ENCODE measurements around the gene ADGRG1.

The ADGRG1 gene

DNA sequence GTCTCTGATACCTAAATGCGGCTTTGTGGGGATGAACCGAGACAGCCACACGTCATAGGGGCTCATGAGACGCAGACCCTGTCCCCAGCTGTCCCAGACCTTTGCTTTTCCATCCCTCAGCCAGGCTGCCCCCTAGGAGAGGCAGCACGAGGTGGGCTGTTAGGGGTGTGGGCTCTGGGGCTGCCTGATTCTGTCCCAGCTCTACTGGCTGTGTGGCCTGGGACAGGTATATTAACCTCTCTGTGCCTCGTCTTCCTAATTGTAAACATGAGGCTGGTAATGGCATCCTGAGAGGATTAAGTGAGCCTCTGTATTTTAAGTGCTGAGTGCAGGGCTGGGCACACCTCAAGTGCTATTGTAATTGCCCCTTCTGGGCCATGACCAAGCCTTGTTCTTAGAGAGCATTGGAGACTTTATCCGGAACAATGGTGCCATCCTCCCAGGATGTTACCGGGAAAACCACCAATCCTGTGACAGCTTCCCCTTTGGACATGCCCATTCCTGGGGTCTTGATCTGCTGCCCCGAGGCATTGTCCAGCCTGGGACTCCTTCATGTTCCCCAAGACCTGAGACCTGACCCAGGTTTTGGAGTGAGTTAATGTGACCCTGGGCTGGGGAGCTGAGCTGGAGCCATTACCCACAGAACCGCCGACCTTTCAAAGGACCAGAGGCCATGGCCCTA lies 5.1 kb downstream of the ADGRG1 start:
- TF ChIP-seq FOXP2 (optimal IDR thresholded peaks at IDR 0.05; ENCODE audit: borderline replicate concordance, extremely low read depth, extremely low read length, insufficient read depth) (no peak), POLR2AphosphoS5 (IDR thresholded peaks at IDR 0.05; ENCODE audit: low read depth, low read length) (no peak), SIN3A (IDR thresholded peaks at IDR 0.05; ENCODE audit: borderline replicate concordance, insufficient read depth, low read length) (no peak), TAF1 (IDR thresholded peaks at IDR 0.05; ENCODE audit: borderline replicate concordance, insufficient read depth, low read length) (no peak)
- TF ChIP-seq, protein P1, sequence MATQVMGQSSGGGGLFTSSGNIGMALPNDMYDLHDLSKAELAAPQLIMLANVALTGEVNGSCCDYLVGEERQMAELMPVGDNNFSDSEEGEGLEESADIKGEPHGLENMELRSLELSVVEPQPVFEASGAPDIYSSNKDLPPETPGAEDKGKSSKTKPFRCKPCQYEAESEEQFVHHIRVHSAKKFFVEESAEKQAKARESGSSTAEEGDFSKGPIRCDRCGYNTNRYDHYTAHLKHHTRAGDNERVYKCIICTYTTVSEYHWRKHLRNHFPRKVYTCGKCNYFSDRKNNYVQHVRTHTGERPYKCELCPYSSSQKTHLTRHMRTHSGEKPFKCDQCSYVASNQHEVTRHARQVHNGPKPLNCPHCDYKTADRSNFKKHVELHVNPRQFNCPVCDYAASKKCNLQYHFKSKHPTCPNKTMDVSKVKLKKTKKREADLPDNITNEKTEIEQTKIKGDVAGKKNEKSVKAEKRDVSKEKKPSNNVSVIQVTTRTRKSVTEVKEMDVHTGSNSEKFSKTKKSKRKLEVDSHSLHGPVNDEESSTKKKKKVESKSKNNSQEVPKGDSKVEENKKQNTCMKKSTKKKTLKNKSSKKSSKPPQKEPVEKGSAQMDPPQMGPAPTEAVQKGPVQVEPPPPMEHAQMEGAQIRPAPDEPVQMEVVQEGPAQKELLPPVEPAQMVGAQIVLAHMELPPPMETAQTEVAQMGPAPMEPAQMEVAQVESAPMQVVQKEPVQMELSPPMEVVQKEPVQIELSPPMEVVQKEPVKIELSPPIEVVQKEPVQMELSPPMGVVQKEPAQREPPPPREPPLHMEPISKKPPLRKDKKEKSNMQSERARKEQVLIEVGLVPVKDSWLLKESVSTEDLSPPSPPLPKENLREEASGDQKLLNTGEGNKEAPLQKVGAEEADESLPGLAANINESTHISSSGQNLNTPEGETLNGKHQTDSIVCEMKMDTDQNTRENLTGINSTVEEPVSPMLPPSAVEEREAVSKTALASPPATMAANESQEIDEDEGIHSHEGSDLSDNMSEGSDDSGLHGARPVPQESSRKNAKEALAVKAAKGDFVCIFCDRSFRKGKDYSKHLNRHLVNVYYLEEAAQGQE (IDR thresholded peaks at IDR 0.05; ENCODE audit: insufficient read depth in 1 of 2, low read depth in 2 of 2, low read length in 2 of 2) = no peak

DNA sequence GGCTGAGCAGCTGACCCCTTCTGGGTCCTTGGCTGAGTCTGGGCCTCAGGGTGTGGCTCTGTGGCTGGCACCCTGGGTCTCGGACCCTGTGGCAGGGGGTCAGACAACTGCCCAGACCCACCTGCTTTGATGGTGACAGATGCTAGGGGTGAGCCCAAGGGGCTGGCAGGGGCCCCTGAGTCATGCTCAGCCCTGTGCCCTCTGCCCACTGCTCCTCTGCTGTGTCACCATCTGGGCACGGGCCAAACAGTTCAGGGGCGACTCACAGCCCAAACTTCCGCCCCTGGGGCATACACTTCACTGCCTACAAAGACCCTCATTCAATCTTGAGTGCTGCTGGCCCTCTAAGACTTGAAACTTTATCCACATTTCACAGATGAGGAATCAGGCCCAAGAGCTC lies 5.7 kb downstream of the ADGRG1 start:
- TF ChIP-seq, protein P1 (IDR thresholded peaks at IDR 0.05; ENCODE audit: insufficient read depth in 1 of 2, low read depth in 2 of 2, low read length in 2 of 2) = no peak
- TF ChIP-seq FOXP2 (optimal IDR thresholded peaks at IDR 0.05; ENCODE audit: borderline replicate concordance, extremely low read depth, extremely low read length, insufficient read depth) (no peak), POLR2AphosphoS5 (IDR thresholded peaks at IDR 0.05; ENCODE audit: low read depth, low read length) (no peak), TAF1 (IDR thresholded peaks at IDR 0.05; ENCODE audit: borderline replicate concordance, insufficient read depth, low read length) (no peak), SIN3A (IDR thresholded peaks at IDR 0.05; ENCODE audit: borderline replicate concordance, insufficient read depth, low read length) (no peak)

DNA sequence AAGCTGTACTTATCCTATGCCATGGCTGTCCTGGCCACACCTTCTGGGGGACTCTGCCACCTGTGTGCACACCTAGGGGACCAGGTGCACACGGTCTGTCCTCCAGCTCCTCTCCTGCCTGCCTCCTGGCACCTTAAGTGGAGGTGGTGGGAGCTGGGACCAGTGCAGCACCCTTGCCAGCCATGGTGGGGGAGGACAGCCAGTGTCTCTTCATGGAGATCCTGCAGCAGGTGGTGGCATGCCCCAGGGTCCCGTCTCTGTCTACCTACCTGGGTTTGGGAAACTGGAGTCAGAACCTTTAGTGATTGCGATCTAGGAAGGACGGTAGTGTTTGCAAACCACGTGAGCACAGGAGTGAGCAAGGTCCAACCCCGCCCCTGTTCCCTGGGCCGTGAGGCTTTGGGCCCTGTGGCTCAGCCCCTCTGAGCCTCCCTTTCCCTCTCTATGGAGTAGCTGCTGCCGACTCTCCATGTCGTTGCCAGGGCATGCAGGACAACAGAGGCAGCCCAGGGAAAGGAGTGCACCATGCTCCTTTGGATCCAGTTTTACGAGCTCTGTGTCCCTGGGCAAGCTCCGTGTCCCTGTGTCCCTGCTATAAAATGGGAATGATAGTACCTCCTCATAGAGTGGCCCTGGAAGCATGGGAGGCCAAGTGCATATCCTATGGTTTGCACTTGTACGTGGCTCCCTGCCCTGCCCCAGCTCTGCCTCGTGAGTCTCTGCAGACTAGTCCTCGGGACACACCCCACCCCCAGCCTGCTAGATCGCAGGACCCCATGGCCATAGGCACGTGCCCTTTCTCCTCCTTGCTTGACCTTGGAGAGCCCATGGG lies 7.1 kb downstream of the ADGRG1 start:
- TF ChIP-seq SIN3A (IDR thresholded peaks at IDR 0.05; ENCODE audit: borderline replicate concordance, insufficient read depth, low read length) = no peak
- no peak for TF ChIP-seq FOXP2 (optimal IDR thresholded peaks at IDR 0.05; ENCODE audit: borderline replicate concordance, extremely low read depth, extremely low read length, insufficient read depth)
- no peak for TF ChIP-seq POLR2AphosphoS5 (IDR thresholded peaks at IDR 0.05; ENCODE audit: low read depth, low read length)
- no peak for TF ChIP-seq TAF1 (IDR thresholded peaks at IDR 0.05; ENCODE audit: borderline replicate concordance, insufficient read depth, low read length)
- TF ChIP-seq, protein P1 (IDR thresholded peaks at IDR 0.05; ENCODE audit: insufficient read depth in 1 of 2, low read depth in 2 of 2, low read length in 2 of 2) = no peak

DNA sequence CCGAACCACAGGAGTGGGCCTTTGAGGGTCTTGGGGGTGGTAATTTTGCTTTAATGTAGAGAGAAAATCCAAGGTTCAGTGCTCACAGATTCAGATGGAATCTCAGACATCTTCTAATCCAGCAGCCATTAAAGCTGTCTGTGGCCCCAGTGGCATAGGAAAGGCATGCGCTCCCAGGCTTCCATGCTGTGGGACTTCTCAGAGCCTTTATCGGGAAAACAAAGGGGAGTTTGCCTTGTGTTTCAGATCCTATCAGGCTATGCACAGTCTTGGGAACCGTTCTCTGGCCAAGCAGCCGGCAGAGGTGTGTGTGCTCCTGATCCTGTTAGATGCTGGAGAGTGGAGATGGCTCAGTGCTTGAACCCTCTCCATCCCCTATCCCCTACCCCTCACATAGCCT lies 7.8 kb downstream of the ADGRG1 start:
- TF ChIP-seq POLR2AphosphoS5 (IDR thresholded peaks at IDR 0.05; ENCODE audit: low read depth, low read length) (no peak), TAF1 (IDR thresholded peaks at IDR 0.05; ENCODE audit: borderline replicate concordance, insufficient read depth, low read length) (no peak), FOXP2 (optimal IDR thresholded peaks at IDR 0.05; ENCODE audit: borderline replicate concordance, extremely low read depth, extremely low read length, insufficient read depth) (no peak), SIN3A (IDR thresholded peaks at IDR 0.05; ENCODE audit: borderline replicate concordance, insufficient read depth, low read length) (no peak)
- TF ChIP-seq, protein P1 (IDR thresholded peaks at IDR 0.05; ENCODE audit: insufficient read depth in 1 of 2, low read depth in 2 of 2, low read length in 2 of 2) = no peak

Measured in PFSK-1 (cell line).